Neural progenitor cell (in vitro differentiated cells): Measurements from ENCODE around the gene POLR3F. TPM values are rescaled to one million over a fixed set of nuclear protein-coding genes. Genes with fewer than 3 reads are reported as not detected.
"Not testable (repeated sequence)": the region's sequence is repeated elsewhere in the genome, so short reads cannot be mapped to it uniquely, and the experiment has no call there.

ENCODE experiments used
- DNase-seq: peaks from one replicate; pipeline ENCODE4 v3.0.0-alpha.2; 2016; ENCODE audit warnings: low spot score
- H2AFZ ChIP-seq: fragments of 200-600 bp; sonication (generic); replicated peaks from 2 replicates; pipeline ENCODE4 v1.6.1; 2016; ENCODE audit warnings: antibody characterized with exemption
- H3F3A ChIP-seq: fragments of 200-600 bp; sonication (generic); 2 replicates; pipeline ENCODE4 v1.6.1; 2016; ENCODE audit warnings: antibody characterized with exemption, low read depth
- H3K27ac ChIP-seq: fragments of 200-600 bp; sonication (generic); 2 replicates; pipeline ENCODE4 v1.5.1; 2016; ENCODE audit warnings: mild to moderate bottlenecking
- H3K27me3 ChIP-seq: fragments of 200-600 bp; sonication (generic); 2 replicates; pipeline ENCODE4 v1.6.1; 2016; ENCODE audit warnings: mild to moderate bottlenecking, moderate library complexity
- H3K36me3 ChIP-seq: fragments of 200-600 bp; sonication (generic); 2 replicates; pipeline ENCODE4 v1.5.1; 2016
- H3K4me1 ChIP-seq: fragments of 200-600 bp; sonication (generic); 2 replicates; pipeline ENCODE4 v1.6.1; 2016; ENCODE audit warnings: mixed run types
- H3K4me2 ChIP-seq: fragments of 200-600 bp; sonication (generic); 2 replicates; pipeline ENCODE4 v1.6.1; 2016
- H3K4me3 ChIP-seq: fragments of 200-600 bp; sonication (generic); 2 replicates; pipeline ENCODE4 v1.5.1; 2016
- H3K79me2 ChIP-seq: fragments of 200-600 bp; sonication (generic); 2 replicates; pipeline ENCODE4 v1.6.1; 2016; ENCODE audit warnings: low read depth
- H3K9ac ChIP-seq: fragments of 200-600 bp; sonication (generic); 2 replicates; pipeline ENCODE4 v1.6.1; 2016
- H3K9me3 ChIP-seq: fragments of 200-600 bp; sonication (generic); 2 replicates; pipeline ENCODE4 v1.5.1; 2016; ENCODE audit warnings: low read depth
- H4K20me1 ChIP-seq: fragments of 200-600 bp; sonication (generic); 2 replicates; pipeline ENCODE4 v1.6.1; 2016; ENCODE audit warnings: low read depth
- H3K27ac Mint-ChIP-seq: 3 replicates; pipeline ENCODE4 v1.8.0; 2021; ENCODE audit warnings: mixed read lengths
- H3K27me3 Mint-ChIP-seq: 2 replicates; pipeline ENCODE4 v1.8.0; 2022; ENCODE audit warnings: low read depth, mild to moderate bottlenecking, inconsistent platforms, moderate library complexity, mixed read lengths; ENCODE audit not compliant: insufficient read depth
- H3K36me3 Mint-ChIP-seq: 3 replicates; pipeline ENCODE4 v1.8.0; 2021; ENCODE audit warnings: mixed read lengths
- H3K4me1 Mint-ChIP-seq: 3 replicates; pipeline ENCODE4 v1.8.0; 2021; ENCODE audit warnings: mixed read lengths
- H3K4me3 Mint-ChIP-seq: 3 replicates; pipeline ENCODE4 v1.8.0; 2021; ENCODE audit warnings: mild to moderate bottlenecking, moderate library complexity, mixed read lengths
- H3K9me3 Mint-ChIP-seq: 3 replicates; pipeline ENCODE4 v1.8.0; 2020; ENCODE audit warnings: mixed read lengths
- EZH2 ChIP-seq: fragments of 200-600 bp; sonication (generic); IDR thresholded peaks from 2 replicates; pipeline ENCODE4 v1.6.1; 2017; ENCODE audit warnings: antibody characterized with exemption, mild to moderate bottlenecking, moderate library complexity
- EZH2phosphoT487 ChIP-seq: fragments of 200-600 bp; sonication (generic); IDR thresholded peaks from 2 replicates; pipeline ENCODE4 v1.6.1; 2017; ENCODE audit warnings: antibody characterized with exemption
- total RNA-seq: library from RNA; depleted of rRNA; stranded (reverse); fragments of >200 nt; gene quantifications from 2 replicates; pipeline ENCODE4 v1.2.3, GENCODE V29; 2015; ENCODE audit warnings: low replicate concordance
- TF ChIP-seq, protein P1 (sequence below): fragments of 200-600 bp; sonication (generic); IDR thresholded peaks from 2 replicates; pipeline ENCODE4 v1.5.1; 2017; ENCODE audit warnings: antibody characterized with exemption, mild to moderate bottlenecking

Gene POLR3F
- total RNA-seq, 1 donor from 2014 or later, result 28.5 TPM

DNA sequence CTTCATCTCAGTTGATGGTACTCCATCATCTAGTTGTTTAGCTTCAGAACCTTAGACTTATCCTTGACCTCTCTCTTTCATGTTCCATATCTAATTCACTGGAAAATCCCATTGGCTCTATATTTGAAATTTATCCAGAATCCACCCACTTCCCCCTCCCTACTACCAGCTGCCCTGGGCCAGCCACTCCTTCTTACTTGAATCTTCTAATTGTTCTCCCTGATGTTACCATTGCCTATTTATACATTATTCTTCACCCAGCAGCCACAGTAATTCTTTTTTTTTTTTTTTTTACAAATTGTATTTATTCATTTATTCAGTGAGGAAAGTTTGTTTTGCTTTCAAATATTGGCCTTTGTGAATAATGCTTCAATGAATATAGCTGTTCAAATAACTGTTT, 48.8 kb downstream of the POLR3F start:
- Mint-ChIP-seq H3K27me3 (no peaks in the 10 kb centered on the region), H3K4me3 (no peak overlapping the region), H3K27ac (no peak overlapping the region), H3K9me3 (no peaks in the 10 kb centered on the region), H3K4me1 (no peaks in the 10 kb centered on the region), H3K36me3 (peaks cover 9% of the 10 kb centered on the region)
- Histone ChIP-seq H3K4me3 (no peak overlapping the region), H3F3A (no peaks in the 10 kb centered on the region), H3K4me1 (no peaks in the 10 kb centered on the region), H3K36me3 (peaks cover 26% of the 10 kb centered on the region), H3K4me2 (no peak overlapping the region), H3K9me3 (no peaks in the 10 kb centered on the region), H3K9ac (no peak overlapping the region), H3K27ac (no peak overlapping the region), H4K20me1 (no peaks in the 10 kb centered on the region), H3K79me2 (peaks cover 6% of the 10 kb centered on the region), H3K27me3 (no peaks in the 10 kb centered on the region), H2AFZ (no peak overlapping the region)
- DNase-seq, result no peak
- TF ChIP-seq EZH2 (no peak), EZH2phosphoT487 (no peak)
- TF ChIP-seq, protein P1, sequence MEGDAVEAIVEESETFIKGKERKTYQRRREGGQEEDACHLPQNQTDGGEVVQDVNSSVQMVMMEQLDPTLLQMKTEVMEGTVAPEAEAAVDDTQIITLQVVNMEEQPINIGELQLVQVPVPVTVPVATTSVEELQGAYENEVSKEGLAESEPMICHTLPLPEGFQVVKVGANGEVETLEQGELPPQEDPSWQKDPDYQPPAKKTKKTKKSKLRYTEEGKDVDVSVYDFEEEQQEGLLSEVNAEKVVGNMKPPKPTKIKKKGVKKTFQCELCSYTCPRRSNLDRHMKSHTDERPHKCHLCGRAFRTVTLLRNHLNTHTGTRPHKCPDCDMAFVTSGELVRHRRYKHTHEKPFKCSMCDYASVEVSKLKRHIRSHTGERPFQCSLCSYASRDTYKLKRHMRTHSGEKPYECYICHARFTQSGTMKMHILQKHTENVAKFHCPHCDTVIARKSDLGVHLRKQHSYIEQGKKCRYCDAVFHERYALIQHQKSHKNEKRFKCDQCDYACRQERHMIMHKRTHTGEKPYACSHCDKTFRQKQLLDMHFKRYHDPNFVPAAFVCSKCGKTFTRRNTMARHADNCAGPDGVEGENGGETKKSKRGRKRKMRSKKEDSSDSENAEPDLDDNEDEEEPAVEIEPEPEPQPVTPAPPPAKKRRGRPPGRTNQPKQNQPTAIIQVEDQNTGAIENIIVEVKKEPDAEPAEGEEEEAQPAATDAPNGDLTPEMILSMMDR, result no peak

DNA sequence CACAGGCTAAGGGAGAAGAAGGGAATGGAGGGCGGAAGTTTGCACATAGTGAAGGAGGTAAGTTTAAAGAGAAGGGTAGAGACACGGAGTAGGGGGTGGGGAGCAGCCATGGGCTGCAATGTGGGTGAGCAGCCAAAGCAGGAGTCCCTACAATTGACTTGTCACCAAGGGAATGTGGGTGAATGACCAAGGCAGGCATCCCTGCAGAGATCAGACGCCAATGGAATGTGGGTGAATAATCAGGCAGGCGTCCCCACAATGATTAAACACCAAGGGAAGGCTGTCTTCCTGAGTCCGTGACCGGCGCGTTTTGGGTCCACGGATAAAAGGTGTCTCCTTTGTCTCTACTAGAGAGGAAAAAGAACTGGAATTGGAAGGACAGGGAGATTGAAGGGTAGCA, 54.9 kb downstream of the POLR3F start:
- not testable (repeated sequence) for H3K36me3 ChIP-seq, H3K4me3 ChIP-seq, H3K4me3 Mint-ChIP-seq, H4K20me1 ChIP-seq, H3K9me3 ChIP-seq, H3K4me1 Mint-ChIP-seq, H3F3A ChIP-seq, H3K27ac Mint-ChIP-seq, H3K9ac ChIP-seq, H3K27ac ChIP-seq, H3K36me3 Mint-ChIP-seq, H3K27me3 ChIP-seq, H3K9me3 Mint-ChIP-seq, H3K79me2 ChIP-seq, H3K4me1 ChIP-seq, H3K27me3 Mint-ChIP-seq, DNase-seq, H3K4me2 ChIP-seq, H2AFZ ChIP-seq

DNA sequence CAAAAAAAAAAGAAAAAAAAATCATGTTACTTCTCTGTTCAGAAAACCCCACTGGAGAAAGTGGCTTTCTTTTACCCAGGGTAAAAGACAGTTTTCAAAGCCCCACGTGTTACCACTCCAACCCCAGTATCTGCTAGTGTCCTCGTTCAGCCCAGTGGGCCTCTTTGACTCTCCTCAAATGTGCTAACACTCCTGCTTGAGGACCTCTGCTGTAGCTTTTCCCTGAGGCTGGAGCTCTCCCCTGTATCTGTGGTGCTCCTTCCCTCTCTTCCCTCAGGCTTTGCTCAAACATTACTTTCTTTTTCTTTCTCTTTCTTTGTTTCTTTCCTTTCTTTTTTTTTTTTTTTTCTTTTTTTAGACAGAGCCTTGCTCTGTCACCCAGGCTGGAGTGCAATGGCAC, 55.9 kb downstream of the POLR3F start:
- Histone ChIP-seq H3K27me3 (no peaks in the 10 kb centered on the region), H3K9me3 (no peaks in the 10 kb centered on the region), H3K36me3 (peaks cover 5% of the 10 kb centered on the region), H3K4me2 (no peak overlapping the region), H3K27ac (no peak overlapping the region), H3F3A (no peaks in the 10 kb centered on the region), H2AFZ (no peak overlapping the region), H3K79me2 (no peaks in the 10 kb centered on the region), H3K9ac (no peak overlapping the region), H3K4me1 (no peaks in the 10 kb centered on the region), H4K20me1 (no peaks in the 10 kb centered on the region), H3K4me3 (no peak overlapping the region)
- no peaks in the 10 kb centered on the region for H3K9me3 Mint-ChIP-seq
- no peak overlapping the region for H3K27ac Mint-ChIP-seq
- no peaks in the 10 kb centered on the region for H3K4me1 Mint-ChIP-seq
- H3K27me3 Mint-ChIP-seq, result no peaks in the 10 kb centered on the region
- no peak for TF ChIP-seq EZH2
- TF ChIP-seq, protein P1, result no peak
- TF ChIP-seq EZH2phosphoT487, result no peak
- DNase-seq, result no peak
- H3K36me3 Mint-ChIP-seq, result peaks cover 10% of the 10 kb centered on the region
- H3K4me3 Mint-ChIP-seq, result no peak overlapping the region

DNA sequence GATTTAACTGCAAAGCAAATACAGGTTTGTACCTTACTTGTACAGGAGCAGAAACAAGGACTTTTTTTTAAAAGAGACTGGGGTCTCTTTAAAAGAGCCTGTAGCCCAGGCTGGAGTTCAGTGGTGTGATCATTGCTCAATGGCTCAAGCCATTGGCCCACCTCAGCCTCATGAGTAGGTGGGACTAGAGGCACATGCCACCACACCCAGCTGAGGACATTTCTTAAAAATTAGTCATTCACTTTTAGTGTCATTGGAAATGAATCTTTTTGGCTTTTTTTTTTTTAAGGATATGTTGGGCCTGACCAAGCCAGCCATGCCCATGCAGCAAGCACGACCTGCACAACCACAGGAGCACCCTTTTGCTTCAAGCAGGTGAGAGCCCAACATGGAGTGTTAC, 57.5 kb downstream of the POLR3F start:
- H3K4me1 ChIP-seq, result no peaks in the 10 kb centered on the region
- DNase-seq, result no peak
- TF ChIP-seq, protein P1, result no peak
- TF ChIP-seq EZH2phosphoT487 (no peak), EZH2 (no peak)
- no peaks in the 10 kb centered on the region for H4K20me1 ChIP-seq
- H3K4me2 ChIP-seq, result no peak overlapping the region
- no peak overlapping the region for H3K27ac ChIP-seq
- no peak overlapping the region for H3K9ac ChIP-seq
- Mint-ChIP-seq H3K27me3 (no peaks in the 10 kb centered on the region), H3K9me3 (no peaks in the 10 kb centered on the region), H3K4me3 (no peak overlapping the region), H3K4me1 (no peaks in the 10 kb centered on the region), H3K27ac (no peak overlapping the region), H3K36me3 (peaks cover 20% of the 10 kb centered on the region)
- H3K4me3 ChIP-seq, result no peak overlapping the region
- no peaks in the 10 kb centered on the region for H3F3A ChIP-seq
- H3K79me2 ChIP-seq, result no peaks in the 10 kb centered on the region
- H3K27me3 ChIP-seq, result no peaks in the 10 kb centered on the region
- peaks cover 5% of the 10 kb centered on the region for H3K36me3 ChIP-seq
- no peak overlapping the region for H2AFZ ChIP-seq
- H3K9me3 ChIP-seq, result no peaks in the 10 kb centered on the region

DNA sequence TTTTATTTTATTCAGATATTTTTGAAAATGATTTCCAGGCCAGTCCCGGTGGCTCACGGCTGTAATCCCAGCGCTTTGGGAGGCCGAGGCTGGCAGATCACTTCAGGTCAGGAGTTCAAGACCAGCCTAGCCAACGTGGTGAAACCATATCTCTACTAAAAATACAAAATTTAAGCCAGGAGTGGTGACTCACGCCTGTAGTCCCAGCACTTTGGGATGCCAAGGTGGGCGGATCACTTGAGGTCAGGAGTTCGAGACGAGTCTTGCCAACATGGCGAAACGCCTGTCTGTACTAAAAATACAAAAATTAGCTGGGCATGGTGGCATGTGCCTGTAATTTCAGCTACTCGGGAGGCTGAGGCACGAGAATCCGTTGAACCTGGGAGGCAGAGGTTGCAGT, 59.6 kb downstream of the POLR3F start:
- H2AFZ ChIP-seq, H3K9ac ChIP-seq, H3K27ac Mint-ChIP-seq, H3K27ac ChIP-seq, H3K4me1 ChIP-seq, H3F3A ChIP-seq, H3K4me3 ChIP-seq, H3K27me3 ChIP-seq, H3K27me3 Mint-ChIP-seq, H3K4me3 Mint-ChIP-seq, DNase-seq, H3K4me1 Mint-ChIP-seq, H3K4me2 ChIP-seq, H3K9me3 ChIP-seq, H3K9me3 Mint-ChIP-seq, H3K36me3 ChIP-seq, H4K20me1 ChIP-seq, H3K79me2 ChIP-seq: not testable (repeated sequence)
- peaks cover 27% of the 10 kb centered on the region for H3K36me3 Mint-ChIP-seq
